Activated naive CD4-positive, alpha-beta T cell treated with anti-CD3 and anti-CD28 coated beads, Interleukin-2, amount 50 U/mL, for 24 hours (primary cell): ENCODE measurements around the gene LMX1B.

Experiments
- H3K27ac Mint-ChIP-seq: one replicate; pipeline ENCODE4 v1.8.0; 2021; ENCODE audit warnings: mild to moderate bottlenecking, mixed read lengths
- H3K27me3 Mint-ChIP-seq: one replicate; pipeline ENCODE4 v1.8.0; 2021; ENCODE audit warnings: mixed read lengths
- H3K36me3 Mint-ChIP-seq: one replicate; pipeline ENCODE4 v1.8.0; 2021; ENCODE audit warnings: mixed read lengths
- H3K4me1 Mint-ChIP-seq: one replicate; pipeline ENCODE4 v1.8.0; 2021; ENCODE audit warnings: mixed read lengths
- H3K4me3 Mint-ChIP-seq: one replicate; pipeline ENCODE4 v1.8.0; 2021; ENCODE audit warnings: mild to moderate bottlenecking, mixed read lengths
- H3K9me3 Mint-ChIP-seq: one replicate; pipeline ENCODE4 v1.8.0; 2021; ENCODE audit warnings: mixed read lengths

The LMX1B gene

DNA sequence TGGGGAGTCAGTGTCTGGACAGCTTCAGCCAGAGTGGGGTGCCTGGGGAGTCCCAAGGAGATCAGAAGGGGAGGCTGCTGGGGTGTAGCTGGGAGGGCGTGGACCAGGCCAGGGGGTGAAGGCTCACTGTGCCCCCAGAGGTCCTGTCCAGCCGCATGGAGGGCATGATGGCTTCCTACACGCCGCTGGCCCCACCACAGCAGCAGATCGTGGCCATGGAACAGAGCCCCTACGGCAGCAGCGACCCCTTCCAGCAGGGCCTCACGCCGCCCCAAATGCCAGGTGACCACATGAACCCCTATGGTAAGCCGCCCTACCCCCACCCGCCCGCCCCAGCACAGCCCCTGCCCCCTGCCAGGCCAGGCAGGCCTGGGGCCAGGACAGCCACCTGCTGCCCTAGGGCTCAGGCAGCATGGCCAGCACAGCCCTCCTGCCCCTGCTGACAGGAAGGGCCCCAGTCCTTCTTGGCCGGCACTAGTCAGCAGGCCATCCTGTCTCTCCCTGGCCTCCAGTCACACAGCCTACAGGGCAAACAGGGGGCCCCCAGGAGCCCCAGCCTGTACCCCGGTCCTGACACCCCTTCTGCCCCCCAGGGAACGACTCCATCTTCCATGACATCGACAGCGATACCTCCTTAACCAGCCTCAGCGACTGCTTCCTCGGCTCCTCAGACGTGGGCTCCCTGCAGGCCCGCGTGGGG is 82.1 kb downstream of the LMX1B start:
- Mint-ChIP-seq H3K27ac (no peak overlapping the region), H3K27me3 (no peaks in the 10 kb centered on the region), H3K36me3 (no peaks in the 10 kb centered on the region), H3K9me3 (no peaks in the 10 kb centered on the region), H3K4me1 (no peaks in the 10 kb centered on the region), H3K4me3 (no peak overlapping the region)

DNA sequence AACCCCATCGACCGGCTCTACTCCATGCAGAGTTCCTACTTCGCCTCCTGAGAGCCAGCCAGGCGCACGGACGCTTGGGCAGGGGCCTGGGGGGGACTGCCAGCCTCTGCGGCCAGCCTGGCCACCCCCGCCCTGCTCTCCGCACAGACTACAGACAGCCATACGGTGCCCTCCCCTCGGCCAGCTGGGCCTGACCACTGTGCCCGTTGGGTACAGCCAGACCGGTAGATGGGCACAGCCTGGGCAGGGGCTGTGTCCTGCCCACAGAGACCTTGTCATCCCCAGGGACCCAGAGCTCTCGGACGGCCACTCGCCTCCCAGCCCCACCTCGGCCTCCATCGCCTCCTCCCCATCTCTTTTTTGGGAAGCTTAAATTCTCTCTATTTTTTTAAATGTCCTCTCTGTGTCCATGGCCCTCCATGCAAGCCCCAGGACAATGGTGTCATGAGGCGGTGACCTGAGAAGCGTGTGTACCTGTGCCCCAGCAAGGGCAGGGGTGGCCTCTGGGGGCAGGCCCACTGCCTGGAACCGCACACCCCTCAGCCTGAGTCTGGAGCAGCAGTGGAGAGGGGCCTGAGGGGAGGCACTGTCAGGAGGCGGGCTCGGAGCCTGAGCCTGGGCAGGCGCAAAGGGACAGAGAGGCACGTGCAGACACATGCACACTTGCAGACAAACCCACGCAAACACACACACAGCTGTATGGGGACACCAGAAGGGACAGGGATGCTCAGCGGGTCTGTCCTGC is 82.8 kb downstream of the LMX1B start:
- peak overlapping the region; percentile 51 for H3K27ac Mint-ChIP-seq
- H3K36me3 Mint-ChIP-seq = no peaks in the 10 kb centered on the region
- H3K4me3 Mint-ChIP-seq = no peak overlapping the region
- no peaks in the 10 kb centered on the region for H3K9me3 Mint-ChIP-seq
- no peaks in the 10 kb centered on the region for H3K4me1 Mint-ChIP-seq
- peaks cover 6% of the 10 kb centered on the region for H3K27me3 Mint-ChIP-seq

DNA sequence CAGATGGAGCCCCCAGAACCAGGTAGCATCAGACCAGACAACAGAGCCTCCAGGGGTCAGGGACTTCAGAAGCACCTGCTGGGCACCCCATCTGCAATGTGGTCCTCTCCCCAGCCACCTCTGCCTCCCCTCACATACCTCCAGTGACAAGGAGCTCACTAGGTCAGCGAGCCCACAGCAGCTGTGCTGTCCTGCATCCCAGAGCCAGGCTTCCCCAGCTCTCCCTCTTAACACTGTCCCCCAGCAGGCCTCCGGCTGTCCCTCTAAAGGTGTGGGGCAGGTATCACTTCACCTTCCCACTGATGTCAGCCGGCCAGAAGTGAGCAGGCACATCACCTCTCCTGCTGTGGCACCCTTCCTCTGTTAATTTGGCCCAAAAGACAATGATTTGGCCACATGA is 83.6 kb downstream of the LMX1B start:
- Mint-ChIP-seq H3K9me3 (no peaks in the 10 kb centered on the region), H3K4me3 (no peak overlapping the region), H3K27me3 (peaks cover 7% of the 10 kb centered on the region)

DNA sequence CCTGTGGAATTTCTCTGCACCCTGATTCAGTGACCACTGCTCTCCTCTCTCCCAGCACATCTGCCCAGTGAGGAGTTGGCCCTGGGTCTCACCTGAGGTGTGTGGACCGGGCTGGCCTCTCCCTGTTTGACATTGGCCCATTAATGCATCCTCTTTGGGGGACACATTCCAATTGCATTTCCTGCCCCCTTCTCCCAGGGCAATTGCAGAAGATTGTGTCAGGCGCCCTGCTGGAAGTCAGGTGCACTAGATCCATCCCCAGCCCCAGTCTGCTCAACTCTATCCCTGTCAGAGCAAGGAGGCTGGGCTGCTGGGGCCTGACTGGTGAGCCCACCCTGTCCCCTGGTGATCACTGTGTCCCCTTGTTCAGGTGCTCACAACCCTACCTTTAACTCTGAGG is 84.5 kb downstream of the LMX1B start:
- Mint-ChIP-seq H3K9me3 (no peaks in the 10 kb centered on the region), H3K27ac (no peak overlapping the region), H3K4me3 (no peak overlapping the region), H3K4me1 (no peaks in the 10 kb centered on the region), H3K27me3 (peaks cover 7% of the 10 kb centered on the region), H3K36me3 (no peaks in the 10 kb centered on the region)

More for the DNA sequence above, 83.6 kb downstream of the LMX1B start:
- no peaks in the 10 kb centered on the region for H3K4me1 Mint-ChIP-seq
- no peaks in the 10 kb centered on the region for H3K36me3 Mint-ChIP-seq
- no peak overlapping the region for H3K27ac Mint-ChIP-seq

DNA sequence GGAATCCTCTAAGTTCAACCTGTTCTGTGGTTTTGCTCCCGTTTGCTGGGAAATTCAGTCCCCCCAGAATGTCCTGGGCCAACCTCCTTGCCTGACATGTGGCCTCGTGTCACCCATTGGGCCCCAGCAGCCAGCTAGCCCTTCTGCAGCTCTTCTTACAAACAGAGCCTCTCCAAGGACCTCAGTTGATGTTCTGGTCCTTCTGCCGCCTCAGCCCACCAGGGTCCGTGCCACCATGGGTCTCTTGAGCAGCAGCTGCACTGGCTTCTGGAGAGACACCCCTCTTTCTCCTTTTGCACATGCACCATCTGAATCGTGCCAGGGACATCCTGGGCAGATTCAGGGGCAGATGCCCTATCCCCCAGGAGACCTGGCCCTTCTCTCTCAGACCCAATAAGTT is 85.0 kb downstream of the LMX1B start:
- Mint-ChIP-seq H3K4me3 (no peak overlapping the region), H3K27me3 (peaks cover 7% of the 10 kb centered on the region), H3K36me3 (no peaks in the 10 kb centered on the region), H3K9me3 (no peaks in the 10 kb centered on the region), H3K27ac (no peak overlapping the region), H3K4me1 (no peaks in the 10 kb centered on the region)

DNA sequence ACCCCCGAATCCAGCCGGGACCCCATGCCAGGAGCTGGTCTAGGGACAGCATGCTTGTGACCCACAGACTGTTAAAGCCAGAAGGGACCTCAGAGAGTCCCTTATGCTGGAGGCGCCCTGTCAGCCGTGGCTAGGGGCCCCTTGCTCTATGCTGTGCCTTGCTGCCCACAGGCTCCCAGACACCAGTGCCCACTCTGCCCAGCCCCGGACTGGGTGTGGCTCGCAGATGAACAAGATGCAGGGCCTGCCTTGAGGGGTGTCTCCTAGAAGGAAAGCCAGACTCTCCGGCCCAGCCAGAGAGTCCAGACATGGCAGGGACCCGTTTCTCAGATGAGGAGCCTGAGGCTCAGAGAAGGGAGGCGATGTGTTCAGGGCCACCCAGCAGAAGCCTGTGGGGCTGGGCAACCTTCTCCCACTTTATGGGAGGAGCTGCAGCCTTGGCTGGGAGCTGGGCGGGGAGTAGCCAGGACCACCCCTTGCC is 85.7 kb downstream of the LMX1B start:
- peaks cover 9% of the 10 kb centered on the region for H3K27me3 Mint-ChIP-seq
- H3K9me3 Mint-ChIP-seq = no peaks in the 10 kb centered on the region
- peaks cover 2% of the 10 kb centered on the region for H3K4me1 Mint-ChIP-seq
- H3K36me3 Mint-ChIP-seq = no peaks in the 10 kb centered on the region
- H3K27ac Mint-ChIP-seq = no peak overlapping the region
- no peak overlapping the region for H3K4me3 Mint-ChIP-seq

DNA sequence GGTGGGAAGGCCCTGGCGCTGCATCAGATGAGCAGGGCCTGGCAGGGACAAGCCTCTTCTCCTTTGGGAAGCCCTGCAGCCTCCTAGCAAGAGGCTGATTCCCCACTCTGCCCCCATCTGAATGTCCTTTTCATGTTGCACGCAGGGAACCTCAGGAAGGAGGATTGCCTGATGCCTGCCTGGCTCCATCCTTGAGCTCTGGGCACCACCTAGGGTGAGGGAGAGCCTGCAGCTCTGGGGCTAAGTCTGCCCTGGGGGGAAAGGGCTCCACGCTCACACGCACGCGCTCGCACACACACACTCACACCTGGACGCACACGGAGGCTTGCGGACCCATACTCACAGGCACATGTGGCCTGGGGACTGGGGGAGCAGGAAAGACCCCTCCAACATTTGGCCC is 86.6 kb downstream of the LMX1B start:
- Mint-ChIP-seq H3K36me3 (no peaks in the 10 kb centered on the region), H3K4me3 (no peak overlapping the region), H3K27me3 (peaks cover 15% of the 10 kb centered on the region), H3K9me3 (no peaks in the 10 kb centered on the region), H3K4me1 (peaks cover 10% of the 10 kb centered on the region), H3K27ac (no peak overlapping the region)

DNA sequence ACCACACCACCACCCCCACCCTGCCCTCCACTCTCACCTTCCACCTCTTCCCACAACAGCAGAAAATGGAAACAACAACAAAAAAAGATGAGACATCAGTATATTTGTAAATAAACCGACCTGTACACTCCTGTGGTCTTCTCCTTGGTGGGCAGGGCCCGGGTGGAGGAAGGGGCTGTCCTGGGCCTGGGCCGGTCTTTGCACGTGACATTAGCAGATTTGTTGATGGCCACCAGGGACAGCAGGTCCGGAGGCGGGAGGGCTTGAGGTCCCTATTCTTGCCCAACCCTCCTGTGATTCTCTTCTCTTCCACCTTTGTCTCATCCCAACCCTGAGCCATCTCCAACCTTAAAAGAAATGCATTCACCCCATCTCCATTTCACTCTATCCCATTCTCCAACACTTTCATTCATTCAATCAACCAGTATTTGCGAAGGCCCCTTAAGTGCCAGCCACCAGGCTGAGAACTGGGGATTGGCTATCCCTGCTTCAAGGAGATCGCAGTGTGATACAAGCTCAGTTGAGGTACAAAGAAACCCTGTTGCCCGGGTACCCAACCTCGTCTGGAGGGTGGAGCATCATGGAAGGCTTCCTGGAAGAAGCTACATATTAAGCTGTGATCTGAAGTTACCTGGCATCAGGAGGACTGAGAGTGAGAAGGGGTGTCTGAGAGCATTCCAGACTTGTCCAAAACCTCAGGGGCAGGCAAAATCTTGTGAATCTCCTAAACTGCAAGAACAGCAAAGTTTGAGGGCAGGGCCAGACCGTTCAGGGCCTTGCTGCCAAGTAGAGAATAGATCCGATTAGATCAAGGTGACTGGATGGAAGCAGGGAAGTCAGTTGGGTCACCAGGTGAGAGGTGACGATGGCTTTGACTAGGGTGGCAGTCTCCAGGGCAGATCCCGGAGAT is 87.4 kb downstream of the LMX1B start:
- H3K4me3 Mint-ChIP-seq = no peak overlapping the region

DNA sequence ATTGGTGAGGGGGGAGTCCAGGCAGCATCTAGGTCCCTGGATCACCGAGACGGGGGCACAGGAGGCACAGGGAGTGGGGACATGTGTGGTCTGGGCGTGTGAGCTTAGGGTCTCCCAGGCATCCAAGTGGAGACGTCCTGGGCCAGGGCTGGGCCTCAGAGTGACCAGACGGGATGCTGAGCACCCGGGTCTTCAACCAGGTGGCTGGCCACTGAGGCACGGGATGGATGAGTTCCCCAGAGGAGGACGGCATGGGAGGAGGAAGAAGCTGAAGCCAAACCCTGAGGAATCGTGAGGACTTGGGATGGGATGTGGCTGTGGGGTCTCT is 88.0 kb downstream of the LMX1B start:
- H3K27me3 Mint-ChIP-seq = peaks cover 15% of the 10 kb centered on the region
- H3K4me1 Mint-ChIP-seq = peaks cover 17% of the 10 kb centered on the region
- H3K36me3 Mint-ChIP-seq = no peaks in the 10 kb centered on the region
- no peaks in the 10 kb centered on the region for H3K9me3 Mint-ChIP-seq
- no peak overlapping the region for H3K27ac Mint-ChIP-seq
- H3K4me3 Mint-ChIP-seq = no peak overlapping the region

More for the DNA sequence above, 87.4 kb downstream of the LMX1B start:
- Mint-ChIP-seq H3K9me3 (no peaks in the 10 kb centered on the region), H3K27me3 (peaks cover 15% of the 10 kb centered on the region), H3K4me1 (peaks cover 14% of the 10 kb centered on the region), H3K27ac (peak overlapping the region; percentile 56), H3K36me3 (no peaks in the 10 kb centered on the region)

DNA sequence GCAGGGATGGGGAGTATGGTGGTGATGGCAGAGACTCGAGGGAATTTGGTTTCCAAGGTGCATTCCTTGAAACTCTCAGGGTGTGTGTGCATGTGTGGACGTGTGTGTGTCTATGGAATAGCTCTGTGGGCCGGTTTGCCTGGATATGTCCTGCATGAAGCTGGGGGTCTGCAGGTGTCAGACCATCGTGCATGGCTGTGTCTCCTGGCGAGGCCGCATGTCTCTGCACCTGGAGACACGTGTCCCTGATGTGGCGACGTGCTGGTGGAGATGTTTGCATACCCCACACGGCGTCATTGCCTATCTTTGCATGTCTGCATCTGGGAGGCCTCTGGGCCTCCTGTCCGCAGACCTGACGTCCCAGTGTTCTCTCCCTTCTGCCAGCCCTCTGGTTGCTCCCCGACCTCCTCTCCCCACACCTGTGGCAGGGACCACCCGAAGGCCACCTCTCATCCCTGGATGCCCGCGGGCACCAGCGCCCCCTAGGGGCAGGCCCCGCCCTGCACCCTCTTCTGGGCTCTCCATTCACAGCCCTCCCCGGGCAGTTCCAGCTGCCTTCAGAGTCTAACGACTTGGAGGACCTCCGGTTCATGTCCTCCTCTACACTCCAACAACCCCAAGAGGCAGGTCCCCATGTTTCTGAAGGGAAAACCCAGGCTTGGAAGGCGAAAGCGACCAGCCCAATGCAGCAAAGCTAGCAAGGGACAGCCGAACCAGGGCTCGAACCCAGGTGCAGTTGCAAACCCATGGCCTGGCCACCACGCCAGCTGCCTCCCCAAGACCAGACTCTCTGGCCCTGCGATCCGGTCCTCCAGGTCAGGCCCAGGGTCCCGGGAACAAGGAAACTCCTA is 88.6 kb downstream of the LMX1B start:
- Mint-ChIP-seq H3K4me1 (peaks cover 17% of the 10 kb centered on the region), H3K4me3 (no peak overlapping the region), H3K27ac (no peak overlapping the region), H3K27me3 (peaks cover 15% of the 10 kb centered on the region), H3K36me3 (no peaks in the 10 kb centered on the region), H3K9me3 (no peaks in the 10 kb centered on the region)

DNA sequence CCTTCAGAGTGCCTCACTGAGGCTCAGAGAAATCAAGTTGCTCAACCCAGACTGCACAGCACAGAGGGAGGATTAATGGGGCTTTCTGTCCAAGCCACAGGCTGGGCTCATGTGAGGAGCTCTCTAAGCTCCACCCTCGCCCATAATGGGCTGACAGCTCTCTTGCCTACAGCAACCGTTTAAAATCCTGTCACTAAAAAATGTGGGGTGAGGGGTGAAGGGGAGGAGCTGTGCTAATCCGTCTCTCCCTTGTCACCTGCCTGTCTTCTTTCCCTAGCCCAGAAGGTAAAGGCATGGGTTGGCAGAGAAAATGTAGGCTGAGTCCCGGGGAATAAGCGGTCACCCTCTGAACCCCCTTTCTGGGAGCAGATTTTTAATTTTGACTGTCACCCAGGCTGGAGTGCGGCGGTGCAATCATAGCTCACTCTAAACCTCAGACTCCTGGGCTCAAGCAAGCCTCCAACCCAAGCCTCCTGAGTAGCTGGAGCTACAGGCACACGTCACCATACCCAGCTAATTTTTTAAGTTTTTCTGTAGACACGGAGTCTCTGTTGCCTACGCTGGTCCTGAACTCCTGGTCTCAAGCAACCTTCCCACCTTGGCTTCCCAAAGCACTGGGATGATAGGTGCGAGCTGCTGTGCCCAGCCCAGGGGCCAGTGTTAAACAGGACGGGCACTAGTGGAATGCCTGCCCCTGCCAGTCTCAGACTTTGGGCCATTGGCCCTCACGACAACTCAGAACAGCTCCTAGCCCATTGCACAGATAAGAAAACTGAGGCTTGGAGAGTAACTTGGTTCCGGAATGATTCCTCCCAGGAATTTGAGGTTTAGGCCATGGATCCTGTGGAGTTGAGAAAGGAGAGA is 89.5 kb downstream of the LMX1B start:
- Mint-ChIP-seq H3K4me3 (no peak overlapping the region), H3K27me3 (peaks cover 15% of the 10 kb centered on the region), H3K27ac (no peak overlapping the region), H3K36me3 (no peaks in the 10 kb centered on the region), H3K4me1 (peaks cover 17% of the 10 kb centered on the region), H3K9me3 (no peaks in the 10 kb centered on the region)

DNA sequence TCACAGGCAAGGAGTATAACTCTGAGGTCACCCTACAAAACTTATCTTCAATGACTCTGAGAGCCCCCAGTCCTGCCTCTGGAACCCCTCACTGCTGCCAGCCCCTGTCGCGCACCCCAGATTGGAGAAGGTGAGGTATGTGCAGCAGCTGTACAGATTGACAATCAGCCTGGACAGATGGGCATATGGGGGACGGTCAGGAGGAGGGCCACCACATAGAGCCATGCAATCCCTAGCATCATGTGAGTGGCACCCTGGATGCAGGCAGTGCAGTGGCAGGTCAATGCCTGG is 90.1 kb downstream of the LMX1B start:
- Mint-ChIP-seq H3K4me3 (no peak overlapping the region), H3K27ac (no peak overlapping the region), H3K27me3 (peaks cover 15% of the 10 kb centered on the region), H3K36me3 (no peaks in the 10 kb centered on the region), H3K4me1 (peaks cover 17% of the 10 kb centered on the region), H3K9me3 (no peaks in the 10 kb centered on the region)

DNA sequence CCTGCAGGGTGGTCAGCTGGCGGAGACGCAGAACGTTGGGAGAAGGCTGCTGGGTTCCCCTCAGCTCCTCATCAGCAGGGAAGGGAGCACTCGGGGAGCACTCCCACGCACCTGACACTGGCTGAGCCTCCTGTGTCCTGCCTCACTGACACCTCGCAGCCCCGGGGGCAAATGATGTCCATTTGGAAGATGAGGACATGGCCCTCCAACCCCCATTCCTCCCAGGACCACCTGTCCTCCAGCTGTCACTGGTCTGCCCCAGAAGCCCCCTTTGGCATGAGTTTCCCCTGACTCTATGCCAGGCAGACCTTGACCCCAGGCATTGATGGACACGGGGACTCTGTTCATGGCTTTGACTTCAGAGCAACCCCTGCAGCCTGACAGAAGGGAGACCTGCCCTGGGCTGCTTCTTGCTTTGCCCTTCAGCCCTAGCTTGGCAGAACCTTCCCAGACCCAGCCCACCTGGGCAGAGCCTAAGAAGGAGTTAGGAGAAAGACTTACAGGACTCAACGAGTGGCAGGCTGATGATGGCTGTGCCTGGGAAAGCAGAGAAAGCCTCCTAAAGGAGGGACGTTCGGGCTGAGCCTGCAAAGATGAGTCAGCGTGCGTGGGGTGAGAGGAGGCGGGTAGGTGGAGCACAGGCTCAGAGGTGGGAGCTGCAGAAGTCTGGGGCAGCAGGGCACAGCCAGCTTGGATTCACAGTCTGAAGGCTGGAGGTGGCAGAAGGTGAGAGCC is 90.6 kb downstream of the LMX1B start:
- Mint-ChIP-seq H3K27ac (no peak overlapping the region), H3K9me3 (no peaks in the 10 kb centered on the region), H3K36me3 (no peaks in the 10 kb centered on the region), H3K27me3 (peaks cover 15% of the 10 kb centered on the region), H3K4me1 (peaks cover 17% of the 10 kb centered on the region), H3K4me3 (peak overlapping the region; percentile 51)
